Uterus (tissue), 4 donors: ENCODE data around the gene GIT2. TPM values are rescaled to one million over a fixed set of nuclear protein-coding genes. Genes with fewer than 3 reads are reported as not detected.
"Not testable (repeated sequence)": the region's sequence is repeated elsewhere in the genome, so short reads cannot be mapped to it uniquely, and the experiment has no call there.

Experiments
- DNase-seq, 2 donors: peaks; one replicate each; pipeline ENCODE4 v3.0.0-alpha.2; 2019 to 2020
- H3K27ac ChIP-seq, 2 donors: fragments of 200-600 bp; sonication (generic); 1 replicate in 1 of 2; 2 replicates in 1 of 2; pipeline ENCODE4 v1.5.1; 2016 to 2018
- H3K27me3 ChIP-seq, 2 donors: fragments of 200-600 bp; sonication (generic); one replicate each; pipeline ENCODE4 v1.5.1; 2018 to 2019; ENCODE audit warnings: control low read depth in 1 of 2
- H3K36me3 ChIP-seq, 2 donors: fragments of 200-600 bp; sonication (generic); one replicate each; pipeline ENCODE4 v1.5.1; 2019; ENCODE audit warnings: control low read depth in 1 of 2
- H3K4me1 ChIP-seq, 2 donors: fragments of 200-600 bp; sonication (generic); one replicate each; pipeline ENCODE4 v1.5.1; 2018 to 2019; ENCODE audit warnings: control low read depth in 1 of 2
- H3K4me3 ChIP-seq, 2 donors: fragments of 200-600 bp; sonication (generic); 1 replicate in 1 of 2; 2 replicates in 1 of 2; pipeline ENCODE4 v1.5.1; 2018 to 2019; ENCODE audit warnings: mild to moderate bottlenecking in 1 of 2
- H3K9me3 ChIP-seq, 2 donors: fragments of 200-600 bp; sonication (generic); one replicate each; pipeline ENCODE4 v1.5.1; 2019; ENCODE audit warnings: control low read depth in 1 of 2
- CTCF ChIP-seq, 4 experiments: fragments of 200-600 bp in 2 of 4; fragments of 450-650 bp in 2 of 4; sonication (generic) in 2 of 4; IDR thresholded peaks; one replicate each; pipeline ENCODE4 v1.5.1; 2016 to 2019; ENCODE audit warnings: antibody characterized with exemption in 4 of 4, mild to moderate bottlenecking in 2 of 4, moderate library complexity in 1 of 4
- POLR2A ChIP-seq, 2 donors: fragments of 450-650 bp; IDR thresholded peaks; one replicate each; pipeline ENCODE4 v1.6.1; 2016; ENCODE audit warnings: antibody characterized with exemption in 2 of 2, mild to moderate bottlenecking in 1 of 2, moderate library complexity in 1 of 2
- intact Hi-C: fragments of 100-400 bp; cut with DNase I; formaldehyde crosslinking; loops from one replicate; pipeline ENCODE4 v1.15.1; 2023; ENCODE audit warnings: low total_unique reads
- total RNA-seq, 4 donors: library from RNA; depleted of rRNA in 3 of 4; stranded (reverse); fragments of >200 nt in 3 of 4; gene quantifications; one replicate each; pipeline versions ENCODE4 v1.1.0 to v1.2.4, GENCODE V29; 2014 to 2023
- donor health status: DM: yes; HTN: yes; CAD: no.

The GIT2 gene
- total RNA-seq, 4 donors from 2014 or later = 30.3 to 55.7 (median 47.0) TPM

- no peaks in the 10 kb centered on the region for H3K4me1 ChIP-seq
- no peaks in the 10 kb centered on the region for H3K27me3 ChIP-seq
- H3K36me3 ChIP-seq = no peaks in the 10 kb centered on the region
- no peak overlapping the region for H3K27ac ChIP-seq
- no peak for DNase-seq
- no peak for TF ChIP-seq CTCF (IDR thresholded peaks at IDR 0.05)
- no peak for TF ChIP-seq POLR2A (IDR thresholded peaks at IDR 0.05)
- intact Hi-C loops = no loop called here
- H3K9me3 ChIP-seq = no peaks in the 10 kb centered on the region
- no peak overlapping the region for H3K4me3 ChIP-seq
Observed at GRCh38 chr12:109892165-109892715, 103.9 kb downstream of the GIT2 start.

- DNase-seq, H3K9me3 ChIP-seq, H3K36me3 ChIP-seq, H3K4me1 ChIP-seq, H3K27me3 ChIP-seq, intact Hi-C loops, H3K4me3 ChIP-seq, H3K27ac ChIP-seq: not testable (repeated sequence)
Observed at GRCh38 chr12:109891731-109892130, 104.4 kb downstream of the GIT2 start.

- no peak for DNase-seq
- H3K9me3 ChIP-seq = no peaks in the 10 kb centered on the region
Observed at GRCh38 chr12:109890620-109891170, 105.5 kb downstream of the GIT2 start.

GRCh38 chr12:109888179-109889020, 107.8 kb downstream of the GIT2 start:
- no peaks in the 10 kb centered on the region for H3K4me1 ChIP-seq
- no peaks in the 10 kb centered on the region for H3K27me3 ChIP-seq
- no peak overlapping the region for H3K4me3 ChIP-seq
- TF ChIP-seq CTCF (IDR thresholded peaks at IDR 0.05) (no peak), POLR2A (IDR thresholded peaks at IDR 0.05) (no peak)
- intact Hi-C loops = loop anchor here (10.0 kb wide), 1 partner anchor 84 kb away; no protein-coding TSS in a partner anchor
- no peaks in the 10 kb centered on the region for H3K36me3 ChIP-seq
- no peak for DNase-seq
- H3K9me3 ChIP-seq = no peaks in the 10 kb centered on the region
- H3K27ac ChIP-seq = no peak overlapping the region

More at GRCh38 chr12:109890620-109891170, 105.5 kb downstream of the GIT2 start:
- intact Hi-C loops = no loop called here
- Histone ChIP-seq H3K27me3 (no peaks in the 10 kb centered on the region), H3K4me1 (no peaks in the 10 kb centered on the region), H3K27ac (no peak overlapping the region), H3K36me3 (no peaks in the 10 kb centered on the region), H3K4me3 (no peak overlapping the region)
- TF ChIP-seq POLR2A (IDR thresholded peaks at IDR 0.05) (no peak), CTCF (IDR thresholded peaks at IDR 0.05) (no peak)

GRCh38 chr12:109885616-109886015, 110.6 kb downstream of the GIT2 start:
- Histone ChIP-seq H3K27ac (no peak overlapping the region), H3K4me3 (no peak overlapping the region), H3K27me3 (no peaks in the 10 kb centered on the region), H3K9me3 (no peaks in the 10 kb centered on the region), H3K4me1 (no peaks in the 10 kb centered on the region), H3K36me3 (no peaks in the 10 kb centered on the region)
- TF ChIP-seq CTCF (IDR thresholded peaks at IDR 0.05) (no peak), POLR2A (IDR thresholded peaks at IDR 0.05) (no peak)
- intact Hi-C loops = loop anchor here (10.0 kb wide), 1 partner anchor 81 kb away; no protein-coding TSS in a partner anchor
- no peak for DNase-seq
